Mononuclear cell (primary cell): Measurements from ENCODE around the gene FOXF1. TPM values are rescaled to one million over a fixed set of nuclear protein-coding genes. Genes with fewer than 3 reads are reported as not detected.

Experiments used
- H3K27me3 ChIP-seq: 2 replicates; pipeline ENCODE4 v1.6.0; 2011; ENCODE audit warnings: low read length, control low read depth; ENCODE audit not compliant: insufficient read depth
- H3K4me1 ChIP-seq: 2 replicates; pipeline ENCODE4 v1.5.1; 2011; ENCODE audit warnings: mild to moderate bottlenecking, low read length, control low read depth; ENCODE audit not compliant: insufficient read depth
- H3K4me3 ChIP-seq: 2 replicates; pipeline ENCODE4 v1.5.1; 2011; ENCODE audit warnings: mild to moderate bottlenecking, low read length, moderate library complexity
- H3K9me3 ChIP-seq: 2 replicates; pipeline ENCODE4 v1.5.1; 2011; ENCODE audit warnings: low read depth, mild to moderate bottlenecking, control low read depth, low read length
- total RNA-seq: library from RNA; depleted of rRNA; stranded (reverse); fragments of >200 nt; gene quantifications from one replicate; pipeline ENCODE4 v1.2.3, GENCODE V29; 2012

Gene FOXF1
- total RNA-seq, 1 donor: under 0.01 TPM

DNA sequence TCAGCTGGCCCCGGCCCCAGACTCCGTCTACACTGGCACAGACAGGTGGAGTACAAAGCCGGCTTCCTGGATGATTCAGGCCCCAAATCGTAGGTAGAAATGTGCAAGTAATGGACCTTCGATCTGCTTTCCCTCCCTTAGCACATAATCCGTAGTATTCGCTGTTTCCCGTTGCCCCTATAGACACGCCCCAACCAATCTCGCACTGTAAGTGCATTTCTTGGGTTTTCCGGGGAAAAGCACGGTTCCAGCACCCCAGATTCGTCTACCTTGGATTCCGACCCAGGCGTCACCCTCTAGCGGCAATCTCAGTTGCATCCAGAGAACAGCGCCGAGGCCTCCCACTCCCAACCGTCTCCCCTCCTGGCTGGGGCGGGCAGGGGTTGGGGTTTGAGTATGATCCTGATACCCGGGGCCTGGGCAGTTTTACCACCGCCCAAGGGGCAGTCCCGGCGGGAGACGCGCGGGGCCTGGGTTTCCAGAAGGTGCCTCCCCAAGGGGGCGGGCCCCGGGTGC lies 12.1 kb upstream of the FOXF1 start:
- Histone ChIP-seq H3K9me3 (no peaks in the 10 kb centered on the region), H3K4me1 (no peaks in the 10 kb centered on the region), H3K4me3 (no peak overlapping the region), H3K27me3 (peaks cover 87% of the 10 kb centered on the region)

- no peaks in the 10 kb centered on the region for H3K4me1 ChIP-seq
- H3K27me3 ChIP-seq: peaks cover 90% of the 10 kb centered on the region
- no peaks in the 10 kb centered on the region for H3K9me3 ChIP-seq
- H3K4me3 ChIP-seq: no peak overlapping the region
Measured at GRCh38 chr16:86498671-86499439, 11.5 kb upstream of the FOXF1 start.

GRCh38 chr16:86499440-86499786 lies 10.9 kb upstream of the FOXF1 start:
- no peaks in the 10 kb centered on the region for H3K9me3 ChIP-seq
- peaks cover 90% of the 10 kb centered on the region for H3K27me3 ChIP-seq
- H3K4me1 ChIP-seq: no peaks in the 10 kb centered on the region
- H3K4me3 ChIP-seq: no peak overlapping the region

GRCh38 chr16:86499889-86500707 lies 10.2 kb upstream of the FOXF1 start:
- H3K4me3 ChIP-seq: no peak overlapping the region
- peaks cover 90% of the 10 kb centered on the region for H3K27me3 ChIP-seq
- H3K4me1 ChIP-seq: no peaks in the 10 kb centered on the region
- no peaks in the 10 kb centered on the region for H3K9me3 ChIP-seq

GRCh38 chr16:86500708-86501510 lies 9.4 kb upstream of the FOXF1 start:
- peaks cover 86% of the 10 kb centered on the region for H3K27me3 ChIP-seq
- H3K9me3 ChIP-seq: no peaks in the 10 kb centered on the region
- no peak overlapping the region for H3K4me3 ChIP-seq
- H3K4me1 ChIP-seq: no peaks in the 10 kb centered on the region

- Histone ChIP-seq H3K4me1 (no peaks in the 10 kb centered on the region), H3K4me3 (no peak overlapping the region), H3K27me3 (peaks cover 87% of the 10 kb centered on the region), H3K9me3 (no peaks in the 10 kb centered on the region)
Measured at GRCh38 chr16:86501989-86502855, 8.1 kb upstream of the FOXF1 start.

DNA sequence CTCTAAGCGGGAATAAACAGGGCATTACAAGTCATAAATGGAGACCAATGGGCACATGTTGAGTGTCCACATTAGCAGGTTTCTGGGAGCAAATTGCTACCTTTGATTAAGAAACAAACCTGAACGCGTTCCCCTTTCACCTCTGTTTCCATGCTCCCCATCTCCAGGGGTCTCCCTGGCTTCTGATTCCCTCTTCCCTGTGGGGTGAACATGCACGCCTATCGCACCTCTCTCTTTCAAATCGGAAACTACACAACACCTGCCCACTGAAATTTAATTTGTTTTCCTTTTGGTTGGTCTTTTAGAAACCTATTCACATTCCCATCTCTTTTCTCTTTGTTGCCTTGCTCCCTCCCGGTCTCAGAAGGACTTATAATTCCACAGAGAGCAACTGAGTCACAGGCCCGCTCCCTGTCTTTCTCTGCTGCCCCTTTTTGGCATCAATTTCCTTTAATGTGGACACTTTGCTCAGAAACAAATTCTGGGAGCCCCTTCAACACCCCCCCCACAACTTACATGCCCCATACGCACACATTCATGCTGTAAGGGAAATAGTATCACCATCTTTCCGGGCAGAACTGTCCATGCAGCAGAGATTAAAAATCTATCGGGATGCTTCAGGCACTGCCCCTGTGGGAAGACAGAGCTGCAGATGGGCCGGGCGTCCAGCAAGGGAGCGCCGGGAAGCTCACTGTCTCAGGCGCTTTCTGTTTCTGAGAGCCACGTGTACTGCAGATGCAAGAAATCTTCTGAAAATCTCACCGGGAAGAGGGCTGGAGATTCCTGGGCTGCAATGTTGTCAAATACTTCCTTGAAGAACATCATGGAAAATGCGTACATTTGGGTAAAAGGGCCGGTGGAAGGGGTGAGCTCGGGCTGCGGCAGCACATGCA lies 7.2 kb upstream of the FOXF1 start:
- H3K4me1 ChIP-seq: peaks cover under 1% of the 10 kb centered on the region
- H3K27me3 ChIP-seq: peaks cover 95% of the 10 kb centered on the region
- no peaks in the 10 kb centered on the region for H3K9me3 ChIP-seq
- H3K4me3 ChIP-seq: no peak overlapping the region

GRCh38 chr16:86503830-86504229 lies 6.5 kb upstream of the FOXF1 start:
- no peaks in the 10 kb centered on the region for H3K9me3 ChIP-seq

GRCh38 chr16:86504315-86505184 lies 5.8 kb upstream of the FOXF1 start:
- H3K9me3 ChIP-seq: no peaks in the 10 kb centered on the region
- no peak overlapping the region for H3K4me3 ChIP-seq
- H3K27me3 ChIP-seq: peaks cover 91% of the 10 kb centered on the region
- peaks cover 10% of the 10 kb centered on the region for H3K4me1 ChIP-seq

More at GRCh38 chr16:86503830-86504229, 6.5 kb upstream of the FOXF1 start:
- Histone ChIP-seq H3K4me3 (no peak overlapping the region), H3K4me1 (peaks cover 7% of the 10 kb centered on the region), H3K27me3 (peaks cover 95% of the 10 kb centered on the region)

- Histone ChIP-seq H3K9me3 (no peaks in the 10 kb centered on the region), H3K27me3 (peaks cover 83% of the 10 kb centered on the region), H3K4me3 (no peak overlapping the region), H3K4me1 (peaks cover 10% of the 10 kb centered on the region)
Measured at GRCh38 chr16:86505185-86505898, 5.0 kb upstream of the FOXF1 start.

DNA sequence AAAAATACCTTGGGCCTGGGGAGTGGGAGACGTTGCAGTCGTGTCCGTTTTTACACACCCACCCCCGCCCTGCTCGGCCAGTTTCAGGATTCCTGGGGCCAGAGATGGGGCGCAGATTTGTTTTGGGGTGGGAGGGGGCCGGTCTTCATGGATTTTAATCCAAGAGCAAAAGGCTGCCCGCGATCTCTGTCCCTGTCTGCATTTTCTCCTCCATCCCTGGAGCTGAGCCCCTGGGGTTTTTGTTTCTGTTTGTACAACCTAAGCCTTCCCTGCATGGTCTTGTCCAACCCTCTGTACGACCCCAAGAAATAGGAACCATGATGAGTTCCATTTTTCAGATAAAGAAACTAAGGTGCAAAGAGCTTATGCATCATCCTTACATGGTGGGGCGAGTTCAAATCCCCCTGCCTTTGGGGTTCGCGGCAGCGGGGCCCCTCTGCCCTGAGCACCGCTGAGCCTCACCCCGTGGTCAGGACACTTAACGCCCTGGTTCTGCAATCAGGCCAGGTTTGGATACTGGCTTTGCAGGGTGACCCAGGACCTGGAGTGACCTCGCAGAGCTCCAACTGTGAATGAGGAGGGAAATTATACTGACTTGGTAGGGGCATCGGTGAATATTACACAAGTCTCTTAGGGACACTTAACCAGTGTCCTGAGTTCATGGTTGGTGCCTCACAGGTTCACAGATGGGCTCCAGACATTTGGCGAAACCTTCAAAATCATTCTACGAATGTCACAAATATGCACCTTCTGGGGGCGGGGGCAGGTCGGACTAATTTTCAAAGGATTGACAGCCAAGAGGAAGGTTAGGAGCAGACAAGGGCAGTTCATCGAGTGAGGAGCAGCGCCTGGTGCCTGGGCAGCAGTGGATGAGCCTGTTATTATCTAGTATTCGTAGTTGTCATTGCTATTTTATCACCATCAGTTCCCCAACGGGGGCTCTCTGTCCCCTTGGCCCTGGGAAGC lies 4.1 kb upstream of the FOXF1 start:
- Histone ChIP-seq H3K9me3 (no peaks in the 10 kb centered on the region), H3K4me3 (no peak overlapping the region), H3K4me1 (peaks cover 10% of the 10 kb centered on the region), H3K27me3 (peaks cover 78% of the 10 kb centered on the region)
